Stomach (tissue), 19 donors: ENCODE results near the gene TNPO2. TPM values are rescaled to one million over a fixed set of nuclear protein-coding genes. Genes with fewer than 3 reads are reported as not detected.
A peak's percentile ranks its signal among the peaks of the same experiment; 100 is the strongest.

Source experiments
- DNase-seq, 2 donors: peaks; one replicate each; pipeline versions ENCODE4 v3.0.0 to v3.0.0-alpha.2; 2013 to 2019
- H3K27ac ChIP-seq, 5 donors: fragments of 200-600 bp in 4 of 5; sonication (generic) in 4 of 5; one replicate each; pipeline ENCODE4 v1.5.1; 2013 to 2019; ENCODE audit warnings: mild to moderate bottlenecking in 1 of 5, moderate library complexity in 1 of 5
- H3K27me3 ChIP-seq, 3 donors: fragments of 200-600 bp; sonication (generic); one replicate each; pipeline ENCODE4 v1.5.1; 2017 to 2019; ENCODE audit warnings: mixed run types in 1 of 3
- H3K36me3 ChIP-seq, 4 donors: fragments of 200-600 bp; sonication (generic); 1 replicate in 3 of 4; 2 replicates in 1 of 4; pipeline ENCODE4 v1.5.1; 2016 to 2019
- H3K4me1 ChIP-seq, 4 donors: fragments of 200-600 bp; sonication (generic); one replicate each; pipeline ENCODE4 v1.5.1; 2016 to 2019
- H3K4me3 ChIP-seq, 4 donors: fragments of 200-600 bp; sonication (generic) in 3 of 4; one replicate each; pipeline ENCODE4 v1.5.1; 2016 to 2019; ENCODE audit warnings: mild to moderate bottlenecking in 1 of 4
- H3K9me3 ChIP-seq, 4 donors: fragments of 200-600 bp; sonication (generic); one replicate each; pipeline ENCODE4 v1.5.1; 2016 to 2019
- CTCF ChIP-seq, 7 experiments: fragments of 450-650 bp in 4 of 7; fragments of 200-600 bp in 3 of 7; sonication (generic) in 3 of 7; IDR thresholded peaks; one replicate each; pipeline ENCODE4 v1.5.1; 2016 to 2019; ENCODE audit warnings: antibody characterized with exemption in 7 of 7, control low read depth in 2 of 7, mild to moderate bottlenecking in 1 of 7
- EP300 ChIP-seq: sonication (generic); formaldehyde crosslinking; IDR thresholded peaks from one replicate; pipeline ENCODE4 v1.6.1; 2017; ENCODE audit warnings: antibody characterized with exemption
- POLR2A ChIP-seq, 4 donors: fragments of 450-650 bp; IDR thresholded peaks; one replicate each; pipeline ENCODE4 v1.6.1; 2016; ENCODE audit warnings: antibody characterized with exemption in 4 of 4, control low read depth in 2 of 4, mild to moderate bottlenecking in 1 of 4, moderate library complexity in 1 of 4
- POLR2AphosphoS5 ChIP-seq, 3 donors: sonication (generic); formaldehyde crosslinking; IDR thresholded peaks; one replicate each; pipeline ENCODE4 v1.6.1; 2016; ENCODE audit warnings: antibody characterized with exemption in 3 of 3
- WGBS, 5 donors: extraction: QIAGEN DNeasy Blood & Tissue Kit in 3 of 5; methylation state at CpG; one replicate each; pipeline versions ENCODE4 v1.1.5 to v1.1.7; 2013 to 2018; 5-methylcytosine and 5-hydroxymethylcytosine counted together
- intact Hi-C: fragments of 100-400 bp; cut with DNase I; formaldehyde crosslinking; loops from one replicate; pipeline ENCODE4 v1.15.1; 2023; ENCODE audit warnings: low total_unique reads
- long read RNA-seq, 10 donors: transcript quantifications; one replicate each; lab custom pipeline, GENCODE V29; 2026
- polyA plus RNA-seq, 3 donors: library from polyadenylated mRNA; stranded (reverse); fragments of 200-250 nt; gene quantifications; one replicate each; pipeline ENCODE4 v1.2.3, GENCODE V29; 2013
- total RNA-seq, 5 donors: library from RNA; depleted of rRNA; stranded (reverse); fragments of >200 nt; gene quantifications; one replicate each; pipeline versions ENCODE4 v1.1.0 to v1.2.3, GENCODE V29; 2014 to 2016
- donor health status: healthy with polysubstance abuse.
- donor health status: Bipolar disorder and iron deficiency.
- donor health status: healthy.

The TNPO2 gene
- total RNA-seq = 100 to 1,000 TPM in 1 of 5 donors, 10 to 100 TPM in 4; 20.6 to 143 (median 59.8) TPM
- 10 to 100 TPM; 13.7 to 18.5 (median 17.2) TPM for polyA plus RNA-seq
- long read RNA-seq, donor 1, full-length matches to known transcripts = 1 of 7 reads
- long read RNA-seq, donor 1, partial matches to known transcripts = 6 of 7 reads
- long read RNA-seq, donor 1, other reads (novel, unspliced or antisense) = 0 of 7 reads
- long read RNA-seq, donor 2, partial matches to known transcripts = 5 of 6 reads
- long read RNA-seq, donor 2, other reads (novel, unspliced or antisense) = 0 of 6 reads
- long read RNA-seq, donor 3 = 0 reads
- long read RNA-seq, donor 4 = 0 reads
- long read RNA-seq, donor 5 = 0 reads
- long read RNA-seq, donor 6, partial matches to known transcripts = 133 of 133 reads
- long read RNA-seq, donor 6, other reads (novel, unspliced or antisense) = 0 of 133 reads
- long read RNA-seq, donor 7, partial matches to known transcripts = 58 of 58 reads
- long read RNA-seq, donor 7, other reads (novel, unspliced or antisense) = 0 of 58 reads
- long read RNA-seq, donor 8 = 0 reads
- long read RNA-seq, donor 9, full-length matches to known transcripts = 1 of 1 reads
- long read RNA-seq, donor 9, partial matches to known transcripts = 0 of 1 reads
- long read RNA-seq, donor 9, other reads (novel, unspliced or antisense) = 0 of 1 reads
- long read RNA-seq, donor 10 = 0 reads

- Histone ChIP-seq H3K27me3 (no peaks in the 10 kb centered on the region), H3K36me3 (peaks cover 2 to 20% (median 19%) of the 10 kb centered on the region in 4 donors), H3K4me1 (peaks cover 22 to 51% (median 45%) of the 10 kb centered on the region in 4 donors), H3K9me3 (no peaks in the 10 kb centered on the region), H3K4me3 (peak within 1 kb of the TSS; percentile 77 to 97 (median 84)), H3K27ac (peak within 1 kb of the TSS; percentile 68 to 97 (median 92))
- peak; percentile 60 to 88 for DNase-seq
- 3 to 5% (median 3%) methylated on average over 24 to 28 of the region's 28 CpGs for WGBS, 5 donors
- intact Hi-C loops = no loop called here
- TF ChIP-seq POLR2A (IDR thresholded peaks at IDR 0.05) = no peak
- peak in 1 of 3 donors; percentile 57 for TF ChIP-seq POLR2AphosphoS5 (IDR thresholded peaks at IDR 0.05)
- TF ChIP-seq EP300 = no peak
- no peak for TF ChIP-seq CTCF (IDR thresholded peaks at IDR 0.05)
Measured at GRCh38 chr19:12723641-12724426, at the start of gene TNPO2. Gene TNPO2 (minus strand): TSS chr19:12723932. CDS start chr19:12720977, 2,955 bp downstream.

- intact Hi-C loops = no loop called here
- H3K4me1 ChIP-seq = peaks cover 3 to 39% (median 32%) of the 10 kb centered on the region in 4 donors
- no peak overlapping the region for H3K4me3 ChIP-seq
- 62 to 75% (median 65%) methylated on average over 4 of the region's 4 CpGs for WGBS, 5 donors
- peaks cover 0 to 37% (median 27%) of the 10 kb centered on the region in 4 donors for H3K36me3 ChIP-seq
- H3K27me3 ChIP-seq = no peaks in the 10 kb centered on the region
- TF ChIP-seq EP300 (no peak), POLR2A (IDR thresholded peaks at IDR 0.05) (no peak), POLR2AphosphoS5 (IDR thresholded peaks at IDR 0.05) (no peak), CTCF (IDR thresholded peaks at IDR 0.05) (no peak)
- H3K27ac ChIP-seq = no peak overlapping the region
- H3K9me3 ChIP-seq = no peaks in the 10 kb centered on the region
- DNase-seq = no peak
Measured at GRCh38 chr19:12772323-12772722, 48.6 kb upstream of the TNPO2 start.

- H3K27ac ChIP-seq = no peak overlapping the region
- intact Hi-C loops = no loop called here
- H3K9me3 ChIP-seq = no peaks in the 10 kb centered on the region
- H3K4me3 ChIP-seq = no peak overlapping the region
- peaks cover 0 to 31% (median 29%) of the 10 kb centered on the region in 4 donors for H3K4me1 ChIP-seq
- 92 to 97% (median 95%) methylated on average over 9 to 13 of the region's 13 CpGs for WGBS, 5 donors
- H3K27me3 ChIP-seq = no peaks in the 10 kb centered on the region
- peaks cover 0 to 45% (median 29%) of the 10 kb centered on the region in 4 donors for H3K36me3 ChIP-seq
- no peak for DNase-seq
- no peak for TF ChIP-seq POLR2AphosphoS5 (IDR thresholded peaks at IDR 0.05)
Measured at GRCh38 chr19:12770922-12771321, 47.2 kb upstream of the TNPO2 start.

- DNase-seq = peak; percentile 54 to 85
- H3K4me3 ChIP-seq = no peak overlapping the region
- peaks cover 0 to 57% (median 35%) of the 10 kb centered on the region in 4 donors for H3K36me3 ChIP-seq
- H3K27ac ChIP-seq = peak overlapping the region in 1 of 5 donors; percentile 15
- TF ChIP-seq CTCF (IDR thresholded peaks at IDR 0.05) (no peak), POLR2AphosphoS5 (IDR thresholded peaks at IDR 0.05) (peak in 1 of 3 donors; percentile 16), EP300 (no peak), POLR2A (IDR thresholded peaks at IDR 0.05) (no peak)
- intact Hi-C loops = loop anchor here (5.0 kb wide), 1 partner anchor 33 kb away; the partner anchor contains the start of genes PRDX2 and THSD8
- 50 to 84% (median 56%) methylated on average over 26 to 37 of the region's 37 CpGs for WGBS, 5 donors
- no peaks in the 10 kb centered on the region for H3K9me3 ChIP-seq
- peaks cover 0 to 30% (median 28%) of the 10 kb centered on the region in 4 donors for H3K4me1 ChIP-seq
- no peaks in the 10 kb centered on the region for H3K27me3 ChIP-seq
Measured at GRCh38 chr19:12769689-12770088, 46.0 kb upstream of the TNPO2 start.
